Ishikawa (cell line): ENCODE measurements around the gene NDUFV2.

Experiments
- CEBPB ChIP-seq: IDR thresholded peaks from 2 replicates; pipeline ENCODE4 v1.6.1; 2012
- CREB1 ChIP-seq: IDR thresholded peaks from 2 replicates; pipeline ENCODE4 v1.6.1; 2012; ENCODE audit warnings: low read depth
- EGR1 ChIP-seq: IDR thresholded peaks from 2 replicates; pipeline ENCODE4 v1.6.1; 2012
- EP300 ChIP-seq: IDR thresholded peaks from 2 replicates; pipeline ENCODE4 v1.6.1; 2012; ENCODE audit warnings: borderline replicate concordance
- FOXM1 ChIP-seq: IDR thresholded peaks from 2 replicates; pipeline ENCODE4 v1.6.1; 2012; ENCODE audit warnings: low read depth, borderline replicate concordance
- MAX ChIP-seq: IDR thresholded peaks from 2 replicates; pipeline ENCODE4 v1.6.1; 2012
- NFIC ChIP-seq: IDR thresholded peaks from 2 replicates; pipeline ENCODE4 v1.6.1; 2012
- RAD21 ChIP-seq: IDR thresholded peaks from 2 replicates; pipeline ENCODE4 v1.6.1; 2012; ENCODE audit warnings: low read depth
- REST ChIP-seq: IDR thresholded peaks from 2 replicates; pipeline ENCODE4 v1.6.1; 2012; ENCODE audit warnings: low read depth, mild to moderate bottlenecking
- TAF1 ChIP-seq: IDR thresholded peaks from 2 replicates; pipeline ENCODE4 v1.6.1; 2012; ENCODE audit warnings: low read depth, mild to moderate bottlenecking
- TCF12 ChIP-seq: IDR thresholded peaks from 2 replicates; pipeline ENCODE4 v1.6.1; 2012; ENCODE audit warnings: low read depth
- TEAD4 ChIP-seq: IDR thresholded peaks from 2 replicates; pipeline ENCODE4 v1.6.1; 2012
- USF1 ChIP-seq: IDR thresholded peaks from 2 replicates; pipeline ENCODE4 v1.6.1; 2012
- YY1 ChIP-seq: IDR thresholded peaks from 2 replicates; pipeline ENCODE4 v1.6.1; 2012; ENCODE audit warnings: low read depth
- ZBTB7A ChIP-seq: IDR thresholded peaks from 2 replicates; pipeline ENCODE4 v1.6.1; 2012; ENCODE audit warnings: low read depth

NDUFV2 gene

GRCh38 chr18:9117980-9118841 is 15.7 kb downstream of the NDUFV2 start:
- TF ChIP-seq TAF1 (no peak), USF1 (no peak), FOXM1 (no peak), EP300 (no peak), REST (no peak), TEAD4 (no peak), CEBPB (no peak), CREB1 (no peak), RAD21 (no peak)

- TF ChIP-seq FOXM1 (no peak), TEAD4 (no peak), USF1 (no peak), EP300 (no peak), TAF1 (no peak), YY1 (no peak), EGR1 (no peak), MAX (no peak), CEBPB (no peak), REST (no peak), RAD21 (no peak), NFIC (no peak), ZBTB7A (no peak), CREB1 (no peak), TCF12 (no peak)
These were observed 18.3 kb downstream of the NDUFV2 start for GRCh38 chr18:9120796-9121195.

GRCh38 chr18:9123520-9123919 is 21.0 kb downstream of the NDUFV2 start:
- no peak for TF ChIP-seq REST
- TF ChIP-seq USF1 = no peak
- no peak for TF ChIP-seq MAX
- no peak for TF ChIP-seq YY1
- no peak for TF ChIP-seq ZBTB7A

GRCh38 chr18:9124824-9125223 is 22.3 kb downstream of the NDUFV2 start:
- no peak for TF ChIP-seq EP300
- TF ChIP-seq YY1 = no peak
- no peak for TF ChIP-seq RAD21
- no peak for TF ChIP-seq EGR1
